GM18858 (cell line): Measurements from ENCODE around the gene ABCA13.
"Not testable (repeated sequence)": the region's sequence is repeated elsewhere in the genome, so short reads cannot be mapped to it uniquely, and the experiment has no call there.

Experiments used
- ATAC-seq: cut with Tn5 transposase; IDR thresholded peaks from one replicate; pipeline ENCODE4 v1.9.1; 2021; ENCODE audit not compliant: unreplicated experiment

ABCA13 gene, protein sequence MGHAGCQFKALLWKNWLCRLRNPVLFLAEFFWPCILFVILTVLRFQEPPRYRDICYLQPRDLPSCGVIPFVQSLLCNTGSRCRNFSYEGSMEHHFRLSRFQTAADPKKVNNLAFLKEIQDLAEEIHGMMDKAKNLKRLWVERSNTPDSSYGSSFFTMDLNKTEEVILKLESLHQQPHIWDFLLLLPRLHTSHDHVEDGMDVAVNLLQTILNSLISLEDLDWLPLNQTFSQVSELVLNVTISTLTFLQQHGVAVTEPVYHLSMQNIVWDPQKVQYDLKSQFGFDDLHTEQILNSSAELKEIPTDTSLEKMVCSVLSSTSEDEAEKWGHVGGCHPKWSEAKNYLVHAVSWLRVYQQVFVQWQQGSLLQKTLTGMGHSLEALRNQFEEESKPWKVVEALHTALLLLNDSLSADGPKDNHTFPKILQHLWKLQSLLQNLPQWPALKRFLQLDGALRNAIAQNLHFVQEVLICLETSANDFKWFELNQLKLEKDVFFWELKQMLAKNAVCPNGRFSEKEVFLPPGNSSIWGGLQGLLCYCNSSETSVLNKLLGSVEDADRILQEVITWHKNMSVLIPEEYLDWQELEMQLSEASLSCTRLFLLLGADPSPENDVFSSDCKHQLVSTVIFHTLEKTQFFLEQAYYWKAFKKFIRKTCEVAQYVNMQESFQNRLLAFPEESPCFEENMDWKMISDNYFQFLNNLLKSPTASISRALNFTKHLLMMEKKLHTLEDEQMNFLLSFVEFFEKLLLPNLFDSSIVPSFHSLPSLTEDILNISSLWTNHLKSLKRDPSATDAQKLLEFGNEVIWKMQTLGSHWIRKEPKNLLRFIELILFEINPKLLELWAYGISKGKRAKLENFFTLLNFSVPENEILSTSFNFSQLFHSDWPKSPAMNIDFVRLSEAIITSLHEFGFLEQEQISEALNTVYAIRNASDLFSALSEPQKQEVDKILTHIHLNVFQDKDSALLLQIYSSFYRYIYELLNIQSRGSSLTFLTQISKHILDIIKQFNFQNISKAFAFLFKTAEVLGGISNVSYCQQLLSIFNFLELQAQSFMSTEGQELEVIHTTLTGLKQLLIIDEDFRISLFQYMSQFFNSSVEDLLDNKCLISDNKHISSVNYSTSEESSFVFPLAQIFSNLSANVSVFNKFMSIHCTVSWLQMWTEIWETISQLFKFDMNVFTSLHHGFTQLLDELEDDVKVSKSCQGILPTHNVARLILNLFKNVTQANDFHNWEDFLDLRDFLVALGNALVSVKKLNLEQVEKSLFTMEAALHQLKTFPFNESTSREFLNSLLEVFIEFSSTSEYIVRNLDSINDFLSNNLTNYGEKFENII (N-terminal part only)

DNA sequence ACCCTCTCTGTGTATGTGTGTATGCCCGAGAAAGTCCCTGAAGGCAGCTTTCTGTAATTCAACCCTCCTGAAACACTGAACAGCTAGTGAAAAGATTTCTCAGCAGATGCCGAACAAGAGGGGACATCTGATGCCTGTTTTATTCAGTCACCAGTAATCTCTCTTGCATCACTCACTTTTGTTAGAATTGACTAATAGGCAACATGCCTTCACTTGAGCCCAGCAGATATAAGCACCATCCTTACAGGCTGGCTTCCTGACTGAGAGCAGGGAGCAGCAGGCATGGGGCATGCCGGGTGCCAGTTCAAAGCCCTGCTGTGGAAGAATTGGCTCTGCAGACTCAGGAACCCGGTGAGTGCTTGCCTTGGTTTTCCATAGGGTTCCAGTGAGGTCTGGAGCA lies at the start of gene ABCA13:
ABCA13 (plus strand) TSS at position 257 of the 400 bp plus-strand sequence; CDS start at position 283, 26 bp downstream.
- ATAC-seq = no peak

- no peak for ATAC-seq
These were observed 45.2 kb upstream of the ABCA13 start for GRCh38 chr7:48126037-48126436.

DNA sequence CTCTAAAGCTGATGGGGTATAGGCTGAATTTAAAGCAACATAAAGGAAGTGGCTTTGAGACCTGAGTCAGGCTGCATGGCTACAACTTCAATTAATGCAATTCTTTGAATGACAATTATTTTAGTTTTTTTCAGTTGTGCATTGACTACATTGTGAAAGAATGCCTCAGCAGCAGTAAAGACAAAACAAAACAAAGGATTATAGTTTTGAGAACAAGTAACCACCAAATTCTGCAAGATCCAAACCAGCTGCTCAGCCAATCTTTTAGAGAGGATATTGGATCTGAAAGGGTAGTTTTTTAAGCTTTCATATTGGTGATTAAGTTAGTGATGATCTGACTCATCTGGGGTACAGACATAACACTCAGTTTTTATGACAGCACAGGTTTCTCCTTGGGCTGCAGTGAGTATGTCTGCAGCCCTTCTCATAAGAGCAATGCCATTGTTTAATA lies 40.6 kb upstream of the ABCA13 start:
- ATAC-seq = peak; percentile 88

GRCh38 chr7:48132792-48133191 lies 38.5 kb upstream of the ABCA13 start:
- ATAC-seq = no peak

- no peak for ATAC-seq
These were observed 31.8 kb upstream of the ABCA13 start for GRCh38 chr7:48139459-48139858.

DNA sequence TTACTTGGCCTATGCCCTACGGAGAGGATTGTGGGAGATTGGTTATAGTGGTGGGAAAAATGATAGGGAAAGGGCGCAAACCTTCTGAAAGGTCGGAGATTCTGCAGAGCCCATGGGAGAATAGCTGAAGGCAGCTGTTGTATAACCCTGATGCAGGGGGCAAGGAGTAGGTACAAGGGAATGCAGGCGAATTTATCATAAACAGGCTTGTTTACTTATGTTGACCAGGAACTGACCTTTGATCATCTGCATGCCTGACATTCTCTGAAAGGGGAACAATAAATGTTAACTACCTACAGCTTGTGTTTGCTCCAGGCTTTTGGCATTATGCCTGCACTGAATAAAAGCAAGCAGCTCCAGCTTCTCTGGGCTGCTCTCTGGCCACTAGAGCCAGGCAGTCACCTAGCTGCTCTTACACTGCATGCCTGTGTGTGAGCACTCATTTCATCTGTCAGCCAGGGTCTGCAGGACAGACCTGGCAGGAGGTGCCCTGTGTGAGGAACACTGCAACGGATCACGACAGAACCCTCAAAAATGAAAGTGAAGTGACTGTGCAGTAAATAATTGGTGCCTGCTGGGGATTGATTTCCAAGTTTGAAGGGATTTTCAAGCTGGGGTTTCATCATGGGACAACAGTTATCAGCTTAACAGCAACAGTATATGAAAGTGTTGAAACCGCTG lies 31.1 kb upstream of the ABCA13 start:
- ATAC-seq = no peak

- ATAC-seq = no peak
These were observed 29.7 kb upstream of the ABCA13 start for GRCh38 chr7:48141521-48141920.

DNA sequence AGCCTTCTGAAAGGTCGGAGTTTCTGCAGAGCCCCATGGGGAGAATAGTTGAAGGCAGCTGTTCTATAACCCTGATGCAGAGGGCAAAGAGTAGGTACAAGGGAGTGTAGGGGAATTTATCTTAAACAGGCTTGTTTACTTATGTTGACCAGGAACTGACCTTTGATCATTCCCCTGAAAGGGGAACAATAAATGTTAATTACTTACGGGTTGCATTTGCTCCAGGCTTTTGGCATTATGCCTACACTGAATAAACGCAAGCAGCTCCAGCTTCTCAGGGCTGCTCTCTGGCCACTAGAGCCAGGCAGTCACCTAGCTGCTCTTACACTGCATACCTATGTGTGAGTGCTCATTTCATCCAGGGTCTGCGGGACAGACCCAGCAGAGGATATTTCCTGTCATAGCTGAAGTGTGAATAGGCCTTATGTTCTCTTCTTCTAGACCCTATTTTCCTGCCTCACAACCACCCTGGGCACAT lies 26.9 kb upstream of the ABCA13 start:
- ATAC-seq = no peak

DNA sequence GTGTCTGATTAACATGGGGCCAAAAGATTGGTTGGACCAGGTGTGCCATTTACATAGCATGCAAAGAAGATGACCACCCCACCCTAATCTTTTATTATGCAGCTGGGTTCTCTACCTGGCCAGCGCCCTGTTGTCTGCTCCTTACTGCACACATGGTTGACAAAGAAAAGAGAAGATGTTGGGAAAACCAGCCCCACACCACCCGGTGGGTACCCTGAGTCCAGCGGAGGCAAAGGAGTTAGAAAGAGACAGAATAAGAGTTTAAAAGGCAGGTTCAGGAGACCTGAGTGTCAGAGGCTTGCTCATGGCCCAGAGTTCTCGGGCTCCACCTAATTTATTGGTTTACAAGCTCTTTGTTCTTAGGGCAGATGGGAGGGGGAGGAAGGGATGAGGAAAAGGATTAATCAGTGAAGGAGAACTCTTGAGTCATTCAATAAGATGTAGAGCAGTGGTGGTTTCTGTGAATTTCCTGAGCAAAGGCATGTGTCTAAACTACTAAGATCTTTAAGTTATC lies 24.1 kb upstream of the ABCA13 start:
- ATAC-seq = no peak

DNA sequence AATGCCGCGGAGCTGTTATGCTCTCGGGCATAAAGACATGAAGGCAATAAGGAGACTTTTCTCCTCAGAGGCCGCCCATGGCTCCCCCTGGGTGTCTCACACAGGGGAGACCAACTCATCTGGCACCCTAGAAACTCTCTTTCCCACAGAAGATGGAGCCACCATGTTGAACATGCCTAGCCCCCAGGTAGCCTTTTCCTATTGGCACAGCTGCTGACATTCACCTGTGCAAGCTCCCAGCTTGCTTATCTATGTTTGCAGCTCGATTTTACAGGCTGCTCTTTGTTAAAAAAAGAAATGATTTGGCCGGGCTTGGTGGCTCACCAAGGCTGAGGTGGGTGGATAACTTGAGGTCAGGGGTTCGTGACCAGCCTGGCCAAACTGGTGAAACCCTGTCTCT lies 23.6 kb upstream of the ABCA13 start:
- ATAC-seq = not testable (repeated sequence)

- no peak for ATAC-seq
These were observed 22.9 kb upstream of the ABCA13 start for GRCh38 chr7:48148311-48148710.

DNA sequence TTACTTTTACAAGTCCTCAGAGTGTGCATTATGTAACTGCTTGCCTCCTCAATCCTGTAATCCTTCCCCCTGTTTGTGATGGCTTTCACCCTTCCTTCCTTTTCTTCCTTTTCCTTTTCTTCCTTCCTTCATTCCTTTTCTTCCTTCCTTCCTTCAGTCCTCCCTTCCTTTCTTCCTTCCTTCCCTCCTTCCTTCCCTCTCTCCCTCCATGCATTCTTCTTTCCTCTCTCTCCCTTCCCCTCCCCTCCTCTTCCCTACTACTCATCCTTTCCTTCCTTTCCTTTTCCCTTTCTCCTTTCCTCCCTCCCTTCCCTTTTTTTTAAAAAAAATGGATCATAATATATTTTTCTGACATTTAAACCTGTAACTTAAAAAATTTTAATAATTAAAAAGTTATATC lies 22.2 kb upstream of the ABCA13 start:
- no peak for ATAC-seq

DNA sequence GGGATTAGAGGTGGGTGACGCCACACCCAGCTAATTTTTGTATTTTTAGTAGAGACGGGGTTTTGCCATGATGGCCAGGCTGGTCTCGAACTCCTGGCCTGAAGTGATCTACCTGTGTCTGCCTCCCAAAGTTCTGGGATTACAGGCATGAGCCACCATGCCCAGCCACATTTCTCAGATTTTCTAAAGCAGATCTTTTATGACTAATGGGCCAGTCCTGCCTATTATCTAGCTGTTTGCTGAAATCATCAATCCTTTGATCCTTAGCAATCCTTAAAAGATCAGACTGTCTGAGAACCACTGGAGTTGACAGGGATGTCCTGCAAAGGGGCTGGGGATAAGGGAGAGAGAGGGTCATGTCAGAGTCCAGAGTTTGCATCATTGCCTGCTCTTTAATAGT lies 21.2 kb upstream of the ABCA13 start:
- no peak for ATAC-seq

DNA sequence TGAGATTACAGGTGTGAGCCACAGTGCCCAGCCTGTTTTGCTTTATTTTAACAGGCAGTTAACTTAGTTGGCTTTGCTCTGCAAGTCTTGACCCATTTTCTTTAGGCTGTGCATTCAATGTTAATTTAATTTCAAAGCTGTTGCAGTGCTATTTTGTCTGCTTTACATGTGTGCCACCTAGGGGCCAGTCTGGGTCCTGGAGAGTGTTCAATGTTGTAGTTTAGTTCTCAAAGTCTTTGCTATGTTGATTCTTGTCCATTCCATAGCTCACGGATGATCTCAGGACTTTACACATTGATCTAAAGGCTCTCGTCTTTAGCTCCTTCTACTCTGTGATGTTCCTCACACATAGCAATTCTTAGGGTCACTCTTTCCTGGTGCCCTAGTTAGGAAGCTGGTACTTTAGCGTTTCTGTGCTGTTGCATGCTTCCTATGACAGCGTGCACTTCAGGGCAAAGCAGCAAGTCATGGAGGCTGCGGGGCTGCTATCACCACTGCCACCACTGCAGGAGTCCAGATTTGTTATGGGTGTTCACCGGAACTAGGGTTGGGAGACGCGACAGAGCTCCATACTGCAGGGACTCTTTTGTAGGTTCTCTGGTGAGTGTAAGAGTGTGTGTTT lies 16.4 kb upstream of the ABCA13 start:
- ATAC-seq = no peak

- no peak for ATAC-seq
These were observed 12.9 kb upstream of the ABCA13 start for GRCh38 chr7:48158404-48158803.

DNA sequence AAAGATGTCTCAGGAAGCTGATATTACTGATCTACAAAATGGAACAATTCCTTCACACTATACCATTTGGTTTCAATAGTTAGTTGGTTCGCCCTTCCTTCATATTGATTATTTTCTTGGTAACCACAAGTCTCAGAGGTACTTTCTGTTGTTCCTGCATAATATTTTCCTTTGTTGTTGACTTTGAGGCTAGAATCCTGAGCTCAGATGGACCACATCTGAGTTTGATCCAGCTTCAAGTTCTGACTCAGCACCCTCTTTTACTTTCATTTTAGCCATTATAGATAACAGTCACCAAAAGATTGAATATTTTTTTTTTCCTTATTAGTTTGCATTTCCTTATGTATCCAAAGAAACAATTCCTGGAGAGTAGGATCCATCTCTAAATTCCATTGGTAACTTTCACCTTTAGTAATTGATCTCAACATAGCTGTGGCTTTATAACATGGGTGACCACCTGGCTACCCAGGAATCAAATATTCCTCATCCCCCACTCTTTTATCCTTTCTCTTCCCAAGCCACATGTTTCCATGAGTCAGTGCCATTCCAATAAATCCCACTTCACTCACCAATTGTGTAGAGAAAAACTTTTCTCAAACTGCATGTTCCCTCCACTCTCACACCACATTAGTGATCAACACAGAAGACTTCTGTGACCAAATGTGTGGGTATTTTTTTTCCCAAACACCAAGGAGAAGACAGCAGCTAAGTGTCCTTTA lies 9.7 kb upstream of the ABCA13 start:
- no peak for ATAC-seq

DNA sequence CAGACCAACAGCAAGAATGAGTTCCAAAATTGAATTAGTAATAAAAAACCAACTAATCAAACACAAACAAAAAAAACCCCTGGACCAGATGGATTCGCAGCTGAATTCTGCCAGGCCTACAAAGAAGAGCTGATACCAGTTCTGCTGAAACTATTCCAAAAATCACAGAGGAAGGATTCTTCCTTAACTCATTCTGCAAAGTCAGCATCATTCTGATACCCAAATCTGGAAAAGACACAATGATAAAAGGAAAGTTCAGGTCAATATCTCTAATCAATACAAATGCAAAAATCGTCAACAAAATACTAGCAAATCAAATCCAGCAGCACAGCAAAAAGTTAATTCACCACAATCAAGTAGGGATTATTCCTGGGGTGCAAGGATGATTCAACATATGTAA lies 6.1 kb upstream of the ABCA13 start:
- ATAC-seq = no peak

GRCh38 chr7:48168159-48168558 lies 3.1 kb upstream of the ABCA13 start:
- no peak for ATAC-seq

- ATAC-seq = no peak
These were observed 752 bp upstream of the ABCA13 start for GRCh38 chr7:48170506-48170905.
